Smooth muscle cell (in vitro differentiated cells): Measurements from ENCODE around the gene KRTAP4-12. TPM values are rescaled to one million over a fixed set of nuclear protein-coding genes. Genes with fewer than 3 reads are reported as not detected.

ENCODE experiments used
- DNase-seq: peaks from one replicate; lab custom pipeline; 2025; ENCODE audit not compliant: unreplicated experiment; lab: John Stamatoyannopoulos, UW
- H2AFZ ChIP-seq: fragments of 200-600 bp; sonication (generic); 2 replicates; pipeline ENCODE4 v1.6.0; 2016; ENCODE audit warnings: antibody characterized with exemption, low read depth, mild to moderate bottlenecking
- H3F3A ChIP-seq: fragments of 200-600 bp; sonication (generic); 2 replicates; pipeline ENCODE4 v1.6.0; 2017; ENCODE audit warnings: antibody characterized with exemption, low read depth
- H3K27ac ChIP-seq: fragments of 200-600 bp; sonication (generic); 2 replicates; pipeline ENCODE4 v1.5.1; 2016; ENCODE audit warnings: low read depth, mild to moderate bottlenecking
- H3K27me3 ChIP-seq: fragments of 200-600 bp; sonication (generic); 2 replicates; pipeline ENCODE4 v1.6.1; 2016; ENCODE audit warnings: low read depth, mild to moderate bottlenecking
- H3K36me3 ChIP-seq: fragments of 200-600 bp; sonication (generic); 2 replicates; pipeline ENCODE4 v1.5.1; 2016; ENCODE audit warnings: low read depth
- H3K4me1 ChIP-seq: fragments of 200-600 bp; sonication (generic); 2 replicates; pipeline ENCODE4 v1.5.1; 2016; ENCODE audit warnings: low read depth
- H3K4me2 ChIP-seq: fragments of 200-600 bp; sonication (generic); 2 replicates; pipeline ENCODE4 v1.6.0; 2016; ENCODE audit warnings: mild to moderate bottlenecking
- H3K4me3 ChIP-seq: fragments of 200-600 bp; sonication (generic); 2 replicates; pipeline ENCODE4 v1.5.1; 2016; ENCODE audit warnings: mild to moderate bottlenecking
- H3K79me2 ChIP-seq: fragments of 200-600 bp; sonication (generic); 2 replicates; pipeline ENCODE4 v1.6.0; 2016; ENCODE audit warnings: low read depth, mild to moderate bottlenecking
- H3K9ac ChIP-seq: fragments of 200-600 bp; sonication (generic); 2 replicates; pipeline ENCODE4 v1.6.0; 2016; ENCODE audit warnings: low read depth
- H3K9me3 ChIP-seq: fragments of 200-600 bp; sonication (generic); replicated peaks from 2 replicates; pipeline ENCODE4 v1.5.1; 2016; ENCODE audit warnings: low read depth
- H4K20me1 ChIP-seq: fragments of 200-600 bp; sonication (generic); 2 replicates; pipeline ENCODE4 v1.6.0; 2016; ENCODE audit warnings: low read depth
- CTCF ChIP-seq: fragments of 200-600 bp; sonication (generic); IDR thresholded peaks from 2 replicates; pipeline ENCODE4 v1.5.1; 2017; ENCODE audit warnings: borderline replicate concordance, mild to moderate bottlenecking, antibody characterized with exemption; ENCODE audit not compliant: insufficient read depth, poor library complexity, severe bottlenecking
- WGBS: methylation state at CpG from one replicate; pipeline ENCODE4 v1.1.7; 2016; ENCODE audit warnings: low lambda C conversion rate; 5-methylcytosine and 5-hydroxymethylcytosine counted together
- polyA plus RNA-seq: library from polyadenylated mRNA; unstranded; fragments of >200 nt; fragmentation: Nextera tagmentation; extraction: Ambion mirVana; gene quantifications from 2 replicates; pipeline ENCODE4 v1.2.1, GENCODE V29; 2016
- total RNA-seq: library from RNA; depleted of rRNA; stranded (reverse); fragments of >200 nt; gene quantifications from 2 replicates; pipeline ENCODE4 v1.2.3, GENCODE V29; 2014

The KRTAP4-12 gene
- total and polyA plus RNA-seq, 2 experiments from 2014 or later = not detected

- H3K4me3 ChIP-seq = no peak overlapping the region
- no peak for TF ChIP-seq CTCF
Observed at GRCh38 chr17:41147531-41148204, 23.7 kb upstream of the KRTAP4-12 start.

GRCh38 chr17:41145261-41145660 lies 21.3 kb upstream of the KRTAP4-12 start:
- no peak overlapping the region for H3K27ac ChIP-seq
- no peak overlapping the region for H3K4me3 ChIP-seq
- no peak overlapping the region for H3K9ac ChIP-seq
- H3K9me3 ChIP-seq = no peaks in the 10 kb centered on the region
- no peaks in the 10 kb centered on the region for H3K79me2 ChIP-seq
- no peaks in the 10 kb centered on the region for H3K36me3 ChIP-seq
- no peaks in the 10 kb centered on the region for H4K20me1 ChIP-seq
- H2AFZ ChIP-seq = no peak overlapping the region
- 89% methylated on average over 2 of the region's 2 CpGs for WGBS
- TF ChIP-seq CTCF = no peak
- H3K27me3 ChIP-seq = no peaks in the 10 kb centered on the region
- H3F3A ChIP-seq = no peaks in the 10 kb centered on the region
- no peaks in the 10 kb centered on the region for H3K4me1 ChIP-seq
- DNase-seq = no peak
- no peak overlapping the region for H3K4me2 ChIP-seq

More at GRCh38 chr17:41147531-41148204, 23.7 kb upstream of the KRTAP4-12 start:
- 88% methylated on average over 2 of the region's 2 CpGs for WGBS
- H2AFZ ChIP-seq = no peak overlapping the region
- no peak overlapping the region for H3K4me2 ChIP-seq
- H3K4me1 ChIP-seq = no peaks in the 10 kb centered on the region
- no peaks in the 10 kb centered on the region for H3K9me3 ChIP-seq
- no peak overlapping the region for H3K9ac ChIP-seq
- no peaks in the 10 kb centered on the region for H4K20me1 ChIP-seq
- no peaks in the 10 kb centered on the region for H3K36me3 ChIP-seq
- no peak for DNase-seq
- no peaks in the 10 kb centered on the region for H3F3A ChIP-seq
- no peaks in the 10 kb centered on the region for H3K79me2 ChIP-seq
- no peaks in the 10 kb centered on the region for H3K27me3 ChIP-seq
- H3K27ac ChIP-seq = no peak overlapping the region

- Histone ChIP-seq H3K27ac (no peak overlapping the region), H3K4me1 (no peaks in the 10 kb centered on the region), H3F3A (no peaks in the 10 kb centered on the region), H3K9ac (no peak overlapping the region), H4K20me1 (no peaks in the 10 kb centered on the region), H2AFZ (no peak overlapping the region), H3K4me3 (no peak overlapping the region), H3K27me3 (no peaks in the 10 kb centered on the region), H3K36me3 (no peaks in the 10 kb centered on the region), H3K79me2 (no peaks in the 10 kb centered on the region), H3K4me2 (no peak overlapping the region), H3K9me3 (no peaks in the 10 kb centered on the region)
- no peak for DNase-seq
- no peak for TF ChIP-seq CTCF
- 100% methylated on average over 1 of the region's 1 CpG for WGBS
Observed at GRCh38 chr17:41144846-41145245, 20.9 kb upstream of the KRTAP4-12 start.

GRCh38 chr17:41141361-41141760 lies 17.4 kb upstream of the KRTAP4-12 start:
- H3K36me3 ChIP-seq = no peaks in the 10 kb centered on the region
- DNase-seq = no peak
- no peaks in the 10 kb centered on the region for H4K20me1 ChIP-seq
- H3K79me2 ChIP-seq = no peaks in the 10 kb centered on the region
- H3F3A ChIP-seq = no peaks in the 10 kb centered on the region
- H3K9me3 ChIP-seq = peaks cover 3% of the 10 kb centered on the region
- H3K27ac ChIP-seq = peak overlapping the region; percentile 25
- no peak overlapping the region for H2AFZ ChIP-seq
- no peak overlapping the region for H3K9ac ChIP-seq
- no peaks in the 10 kb centered on the region for H3K27me3 ChIP-seq
- no peak overlapping the region for H3K4me2 ChIP-seq
- TF ChIP-seq CTCF = no peak
- H3K4me3 ChIP-seq = no peak overlapping the region
- H3K4me1 ChIP-seq = no peaks in the 10 kb centered on the region
